GM13976 (cell line): ENCODE results near the gene RABAC1.
"Not testable (repeated sequence)": the region's sequence is repeated elsewhere in the genome, so short reads cannot be mapped to it uniquely, and the experiment has no call there.

Experiments used
- DNase-seq: peaks from one replicate; pipeline ENCODE4 v3.0.0; 2012; ENCODE audit warnings: low spot score
- CTCF ChIP-seq: IDR thresholded peaks from 2 replicates; pipeline ENCODE4 v1.5.1; 2012; ENCODE audit warnings: borderline replicate concordance, mild to moderate bottlenecking; ENCODE audit not compliant: insufficient read depth; ENCODE audit errors: extremely low read depth, missing control alignments, control extremely low read depth
- in situ Hi-C: fragments of 300-500 bp; cut with MboI; formaldehyde crosslinking; loops from one replicate; pipeline ENCODE4 v1.12.0; 2022; ENCODE audit warnings: low sequenced_read_pairs, mixed read lengths, inconsistent platforms; ENCODE audit not compliant: unreplicated experiment

RABAC1 gene

GRCh38 chr19:41947091-41947490, 12.0 kb downstream of the RABAC1 start:
- no peak for TF ChIP-seq CTCF
- in situ Hi-C loops, result loop anchor here (5.0 to 10.0 kb wide), 2 partner anchors 62 to 85 kb away; partner anchors contain the start of genes ARHGEF1 and RPS19
- no peak for DNase-seq

GRCh38 chr19:41945135-41945766, 13.9 kb downstream of the RABAC1 start:
- no peak for TF ChIP-seq CTCF

DNA sequence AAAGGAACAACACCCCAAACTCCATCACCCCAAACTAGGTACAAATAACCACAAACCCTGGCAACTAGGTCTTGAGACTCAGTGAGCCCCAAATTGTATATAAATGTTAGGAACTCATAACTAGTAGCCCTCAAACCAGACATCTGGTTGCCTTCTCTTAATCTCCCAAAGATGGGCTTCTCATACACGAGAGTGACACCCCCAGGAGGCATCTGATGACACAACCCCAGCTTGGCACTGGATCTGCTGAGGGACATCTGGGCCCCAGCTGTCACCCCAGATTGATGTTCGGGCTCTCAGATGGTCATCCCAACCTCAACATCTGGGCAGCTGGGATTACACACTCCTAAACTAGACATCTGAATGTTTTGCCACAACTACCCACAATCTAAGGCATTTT, 14.8 kb downstream of the RABAC1 start:
- no peak for TF ChIP-seq CTCF
- no peak for DNase-seq
- in situ Hi-C loops, result loop anchor here (10.0 kb wide), 1 partner anchor 60 kb away; the partner anchor contains the start of gene ARHGEF1

More at GRCh38 chr19:41945135-41945766, 13.9 kb downstream of the RABAC1 start:
- in situ Hi-C loops, result loop anchor here (5.0 to 10.0 kb wide), 2 partner anchors 60 to 83 kb away; partner anchors contain the start of genes ARHGEF1 and RPS19
- DNase-seq, result peak; percentile 88

DNA sequence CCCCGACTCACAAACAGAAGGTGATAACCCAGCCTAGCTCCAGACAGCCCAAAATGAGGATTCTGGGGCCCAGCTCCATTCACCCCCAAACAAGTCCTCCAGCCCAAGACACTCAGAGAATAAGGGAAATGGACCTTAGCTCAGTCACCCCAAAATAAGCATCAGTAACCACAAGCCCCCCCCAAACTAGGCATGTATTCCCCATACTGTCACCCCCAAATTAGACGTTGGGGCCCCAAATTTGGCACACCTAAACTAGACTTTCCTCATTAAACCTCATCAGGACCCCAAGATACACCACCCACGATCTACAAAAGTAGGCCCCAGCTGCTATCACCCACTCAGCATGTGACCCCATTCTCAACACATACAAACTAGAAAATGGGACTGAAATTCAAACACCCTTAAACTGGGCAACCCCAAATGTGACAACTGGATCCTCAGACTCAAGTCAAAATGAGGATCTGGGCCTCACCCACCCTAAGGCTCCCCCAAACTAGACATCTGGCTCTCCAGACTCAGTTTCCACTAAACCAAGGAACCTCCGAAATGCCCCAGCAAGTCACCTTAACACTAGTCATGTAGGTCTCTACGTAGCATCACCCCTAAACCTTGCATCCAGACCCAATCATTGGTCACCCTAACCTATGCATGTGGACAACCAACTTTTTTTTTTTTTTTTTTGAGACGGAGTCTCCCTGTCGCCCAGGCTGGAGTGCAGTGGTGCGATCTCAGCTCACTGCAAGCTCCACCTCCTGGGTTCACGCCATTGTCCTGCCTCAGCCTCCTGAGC, 17.5 kb downstream of the RABAC1 start:
- no peak for TF ChIP-seq CTCF
- DNase-seq, result no peak
- in situ Hi-C loops, result loop anchor here (10.0 kb wide), 1 partner anchor 57 kb away; the partner anchor contains the start of gene ARHGEF1

DNA sequence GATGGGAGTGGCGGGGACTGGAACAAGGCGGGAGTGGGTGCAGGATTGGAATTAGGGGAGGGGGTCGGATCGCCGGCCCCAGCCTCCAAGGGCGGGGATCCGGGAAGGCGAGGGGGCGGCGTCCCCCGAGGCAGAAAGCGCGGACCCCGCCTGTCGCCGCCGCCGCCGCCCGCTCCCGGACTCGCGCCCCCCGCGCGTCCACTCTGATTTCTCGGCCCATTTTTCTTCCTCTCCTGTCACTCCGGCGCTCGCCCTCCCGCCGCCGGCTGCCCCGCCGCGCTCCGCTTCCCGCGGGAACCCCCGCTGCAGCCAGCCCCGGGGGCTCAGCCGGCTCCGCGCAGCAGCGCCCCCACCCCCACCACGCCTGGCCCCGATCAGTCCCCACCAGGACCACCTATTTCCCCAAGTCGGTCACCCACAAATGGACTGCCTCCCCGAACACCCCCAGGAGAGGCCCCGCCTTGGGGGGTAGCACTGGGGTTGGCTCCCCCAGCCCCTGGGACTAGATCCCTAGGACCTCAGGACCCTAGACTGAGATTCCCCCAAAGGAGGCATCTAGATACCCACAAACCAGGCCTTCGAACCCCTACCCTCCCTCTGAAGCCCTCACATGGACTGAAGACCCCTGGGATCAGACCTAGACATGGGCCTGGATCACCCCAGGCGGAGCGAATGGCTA, 18.3 kb downstream of the RABAC1 start:
- DNase-seq, result no peak
- TF ChIP-seq CTCF, result no peak
- in situ Hi-C loops, result loop anchor here (10.0 kb wide), 1 partner anchor 56 kb away; the partner anchor contains the start of gene ARHGEF1

- DNase-seq, result peak; percentile 88
- in situ Hi-C loops, result loop anchor here (10.0 kb wide), 1 partner anchor 55 kb away; the partner anchor contains the start of gene ARHGEF1
- no peak for TF ChIP-seq CTCF
Measured at GRCh38 chr19:41939861-41940730, 19.0 kb downstream of the RABAC1 start.

DNA sequence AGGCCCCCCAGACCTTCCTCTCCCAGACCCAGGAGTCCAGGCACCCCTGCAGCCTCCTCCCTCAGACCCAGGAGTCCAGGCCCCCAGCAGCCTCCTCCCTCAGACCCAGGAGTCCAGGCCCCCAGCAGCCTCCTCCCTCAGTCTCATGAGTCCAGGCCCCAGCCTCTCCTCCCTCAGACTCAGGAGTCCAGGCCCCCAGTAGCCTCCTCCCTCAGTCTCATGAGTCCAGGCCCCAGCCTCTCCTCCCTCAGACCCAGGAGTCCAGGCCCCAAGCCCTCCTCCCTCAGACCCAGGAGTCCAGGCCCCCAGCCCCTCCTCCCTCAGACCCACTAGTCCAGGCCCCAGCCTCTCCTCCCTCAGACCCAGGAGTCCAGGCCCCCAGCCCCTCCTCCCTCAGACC, 19.9 kb downstream of the RABAC1 start:
- in situ Hi-C loops, result not testable (repeated sequence)

More for the DNA sequence above, 19.9 kb downstream of the RABAC1 start:
- not testable (repeated sequence) for DNase-seq
